GM18873 (cell line): ENCODE results near the gene NTF4.
"Not testable (repeated sequence)": the region's sequence is repeated elsewhere in the genome, so short reads cannot be mapped to it uniquely, and the experiment has no call there.

ENCODE experiments used
- ATAC-seq: cut with Tn5 transposase; IDR thresholded peaks from one replicate; pipeline ENCODE4 v1.9.1; 2021; ENCODE audit warnings: mild to moderate bottlenecking, moderate library complexity, moderate number of reproducible peaks; ENCODE audit not compliant: unreplicated experiment, low FRiP score

NTF4 gene

GRCh38 chr19:49092686-49093085 is 28.1 kb upstream of the NTF4 start:
- no peak for ATAC-seq

GRCh38 chr19:49091391-49092038 is 26.9 kb upstream of the NTF4 start:
- no peak for ATAC-seq

GRCh38 chr19:49086296-49086695 is 21.7 kb upstream of the NTF4 start:
- no peak for ATAC-seq

GRCh38 chr19:49085868-49086232 is 21.2 kb upstream of the NTF4 start:
- no peak for ATAC-seq

- peak; percentile 66 for ATAC-seq
Measured at GRCh38 chr19:49085020-49085867, 20.6 kb upstream of the NTF4 start, which contains the start of gene SNRNP70. Gene SNRNP70, plus strand, starts transcription at chr19:49085451. Its CDS starts 964 bp downstream, at chr19:49086415.

GRCh38 chr19:49084206-49085019 is 19.8 kb upstream of the NTF4 start:
- ATAC-seq = no peak

- no peak for ATAC-seq
Measured at GRCh38 chr19:49081273-49081672, 16.7 kb upstream of the NTF4 start.

GRCh38 chr19:49080392-49080791 is 15.8 kb upstream of the NTF4 start:
- ATAC-seq = no peak

- ATAC-seq = not testable (repeated sequence)
Measured at GRCh38 chr19:49074869-49075268, 10.3 kb upstream of the NTF4 start.

- no peak for ATAC-seq
Measured at GRCh38 chr19:49073514-49074378, 9.1 kb upstream of the NTF4 start.

GRCh38 chr19:49071860-49072547 is 7.4 kb upstream of the NTF4 start:
- ATAC-seq = no peak

- no peak for ATAC-seq
Measured at GRCh38 chr19:49070416-49070815, 5.8 kb upstream of the NTF4 start.

- ATAC-seq = no peak
Measured at GRCh38 chr19:49069026-49069425, 4.4 kb upstream of the NTF4 start.

- no peak for ATAC-seq
Measured at GRCh38 chr19:49067554-49067953, 2.9 kb upstream of the NTF4 start.

GRCh38 chr19:49065905-49066512 is 1.4 kb upstream of the NTF4 start:
- no peak for ATAC-seq

- no peak for ATAC-seq
Measured at GRCh38 chr19:49064029-49064629, 489 bp downstream of the NTF4 start.

- no peak for ATAC-seq
Measured at GRCh38 chr19:49061445-49061844, 3.2 kb downstream of the NTF4 start.

- ATAC-seq = no peak
Measured at GRCh38 chr19:49061000-49061399, 3.6 kb downstream of the NTF4 start.

GRCh38 chr19:49059053-49059452 is 5.6 kb downstream of the NTF4 start:
- ATAC-seq = no peak
